ENCODE results near the gene NCAPG2.

The NCAPG2 gene

DNA sequence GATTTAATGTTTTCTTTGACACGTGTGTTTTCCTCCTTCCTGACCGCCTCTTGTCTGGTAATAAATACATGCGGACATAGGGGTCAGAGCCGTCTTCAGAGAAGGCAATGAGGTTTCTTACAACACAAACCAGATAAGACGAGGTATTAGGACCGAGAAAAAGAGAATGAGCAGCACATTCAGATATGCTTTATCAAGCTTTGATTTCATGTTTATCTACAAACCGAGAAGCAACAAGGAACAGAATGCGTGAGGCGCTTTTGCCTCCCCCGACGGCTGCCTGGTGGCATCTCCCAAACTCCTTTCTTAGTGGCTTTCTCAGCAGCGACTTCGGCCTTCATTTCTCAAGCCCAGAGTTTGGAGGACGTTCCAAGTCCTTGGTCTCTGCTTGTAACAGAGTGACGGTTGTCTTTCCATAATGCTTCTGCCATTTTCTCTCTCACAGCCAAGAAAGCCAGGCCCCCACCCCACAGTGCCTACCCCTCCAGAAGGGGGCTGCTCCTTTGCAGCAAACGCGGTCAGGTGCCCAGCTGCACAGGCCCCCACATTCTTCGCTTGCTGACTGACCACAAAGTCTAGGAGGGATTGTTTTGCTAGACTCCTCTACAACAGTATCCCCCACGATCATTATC lies 32.6 kb upstream of the NCAPG2 start:
- POLR2A ChIA-PET = interaction anchor here (1.6 kb wide), 1 partner anchor 32 kb away, joined by 4 read pairs; the partner anchor contains the start of gene NCAPG2
- TF ChIP-seq SUZ12 (IDR thresholded peaks at IDR 0.05) (no peak), CTBP1 (IDR thresholded peaks at IDR 0.05; ENCODE audit: borderline replicate concordance) (no peak), ARNT (IDR thresholded peaks at IDR 0.05) (no peak), TARDBP (IDR thresholded peaks at IDR 0.05) (no peak), FOXA1 (IDR thresholded peaks at IDR 0.05) (no peak), FOXM1 (IDR thresholded peaks at IDR 0.05; ENCODE audit: borderline replicate concordance) (no peak), FOXK2 (IDR thresholded peaks at IDR 0.05) (no peak), LEF1 (IDR thresholded peaks at IDR 0.05; ENCODE audit: borderline replicate concordance) (no peak), ELF4 (IDR thresholded peaks at IDR 0.05) (no peak), SP1 (IDR thresholded peaks at IDR 0.05) (no peak), L3MBTL2 (conservative IDR thresholded peaks at IDR 0.05) (no peak), HDGF (IDR thresholded peaks at IDR 0.05; ENCODE audit: borderline replicate concordance) (no peak), NFRKB (IDR thresholded peaks at IDR 0.05) (no peak), ZNF384 (IDR thresholded peaks at IDR 0.05) (no peak), BHLHE40 (IDR thresholded peaks at IDR 0.05; ENCODE audit: borderline replicate concordance) (no peak)
- TF ChIP-seq, protein P1, sequence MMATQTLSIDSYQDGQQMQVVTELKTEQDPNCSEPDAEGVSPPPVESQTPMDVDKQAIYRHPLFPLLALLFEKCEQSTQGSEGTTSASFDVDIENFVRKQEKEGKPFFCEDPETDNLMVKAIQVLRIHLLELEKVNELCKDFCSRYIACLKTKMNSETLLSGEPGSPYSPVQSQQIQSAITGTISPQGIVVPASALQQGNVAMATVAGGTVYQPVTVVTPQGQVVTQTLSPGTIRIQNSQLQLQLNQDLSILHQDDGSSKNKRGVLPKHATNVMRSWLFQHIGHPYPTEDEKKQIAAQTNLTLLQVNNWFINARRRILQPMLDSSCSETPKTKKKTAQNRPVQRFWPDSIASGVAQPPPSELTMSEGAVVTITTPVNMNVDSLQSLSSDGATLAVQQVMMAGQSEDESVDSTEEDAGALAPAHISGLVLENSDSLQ (IDR thresholded peaks at IDR 0.05) = no peak
- CTCF ChIA-PET = no interaction called here
- DNase-seq (ENCODE audit: extremely low spot score) = no peak

DNA sequence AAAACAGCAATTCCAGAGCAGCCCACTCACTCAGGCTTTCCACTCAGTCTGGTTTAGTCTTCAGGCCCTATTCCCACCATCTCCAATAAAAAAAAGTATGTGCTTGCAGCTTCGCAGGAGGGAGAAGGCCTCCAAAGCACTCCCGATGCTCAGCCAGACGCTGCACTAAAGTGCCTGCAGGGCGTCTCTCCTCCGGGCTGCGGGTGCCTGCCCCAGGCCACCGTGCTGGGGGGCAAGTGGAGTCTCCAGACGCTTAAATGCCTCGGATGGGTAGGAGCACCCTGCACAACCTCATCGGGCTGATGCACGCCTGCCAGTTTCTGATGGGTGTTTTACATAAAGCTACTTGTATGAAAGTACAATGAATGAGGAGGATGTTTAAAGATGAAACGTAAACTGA lies 31.3 kb upstream of the NCAPG2 start:
- CTCF ChIA-PET = interaction anchor here (0.6 kb wide), 1 partner anchor 23 kb away, joined by 4 read pairs; no protein-coding TSS in a partner anchor

DNA sequence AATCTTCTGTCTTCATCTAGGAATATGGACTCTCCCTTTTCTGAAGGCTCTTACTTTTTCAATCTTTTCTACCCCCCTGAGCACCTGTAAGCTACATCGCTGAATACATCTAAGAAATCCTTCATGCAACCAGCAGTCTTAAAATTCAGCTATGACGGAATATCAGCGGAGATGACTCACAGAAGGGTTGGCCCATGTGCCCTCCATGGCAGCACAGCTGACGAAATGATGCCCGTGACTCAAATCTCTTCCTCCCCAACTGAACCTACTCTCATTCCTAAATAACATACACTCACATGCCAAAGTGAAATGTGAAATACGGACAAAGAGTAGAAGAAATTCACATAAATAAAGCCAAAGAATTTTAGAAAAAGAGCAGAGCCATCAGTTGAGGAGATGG lies 30.3 kb upstream of the NCAPG2 start:
- TF ChIP-seq FOXM1 (IDR thresholded peaks at IDR 0.05; ENCODE audit: borderline replicate concordance) (no peak), FOXK2 (IDR thresholded peaks at IDR 0.05) (no peak), ZNF384 (IDR thresholded peaks at IDR 0.05) (no peak), SP1 (IDR thresholded peaks at IDR 0.05) (no peak), SUZ12 (IDR thresholded peaks at IDR 0.05) (no peak), NFRKB (IDR thresholded peaks at IDR 0.05) (no peak), CTBP1 (IDR thresholded peaks at IDR 0.05; ENCODE audit: borderline replicate concordance) (no peak), ELF4 (IDR thresholded peaks at IDR 0.05) (no peak), L3MBTL2 (conservative IDR thresholded peaks at IDR 0.05) (no peak), TARDBP (IDR thresholded peaks at IDR 0.05) (no peak), HDGF (IDR thresholded peaks at IDR 0.05; ENCODE audit: borderline replicate concordance) (no peak), FOXA1 (IDR thresholded peaks at IDR 0.05) (no peak), LEF1 (IDR thresholded peaks at IDR 0.05; ENCODE audit: borderline replicate concordance) (no peak), ARNT (IDR thresholded peaks at IDR 0.05) (no peak), BHLHE40 (IDR thresholded peaks at IDR 0.05; ENCODE audit: borderline replicate concordance) (no peak)
- TF ChIP-seq, protein P1 (IDR thresholded peaks at IDR 0.05) = no peak
- DNase-seq (ENCODE audit: extremely low spot score) = no peak
- CTCF ChIA-PET = no interaction called here
- POLR2A ChIA-PET = interaction anchor here (2.6 kb wide), 1 partner anchor 30 kb away, joined by 9 read pairs; the partner anchor contains the start of gene NCAPG2

More for the DNA sequence above, 31.3 kb upstream of the NCAPG2 start:
- DNase-seq (ENCODE audit: extremely low spot score) = no peak
- POLR2A ChIA-PET = interaction anchor here (1.6 kb wide), 1 partner anchor 31 kb away, joined by 4 read pairs; the partner anchor contains the start of gene NCAPG2
- no peak for TF ChIP-seq ARNT (IDR thresholded peaks at IDR 0.05)
- no peak for TF ChIP-seq SUZ12 (IDR thresholded peaks at IDR 0.05)
- no peak for TF ChIP-seq L3MBTL2 (conservative IDR thresholded peaks at IDR 0.05)
- TF ChIP-seq, protein P1 (IDR thresholded peaks at IDR 0.05) = no peak
- no peak for TF ChIP-seq SP1 (IDR thresholded peaks at IDR 0.05)
- TF ChIP-seq FOXK2 (IDR thresholded peaks at IDR 0.05) = no peak
- no peak for TF ChIP-seq FOXM1 (IDR thresholded peaks at IDR 0.05; ENCODE audit: borderline replicate concordance)
- no peak for TF ChIP-seq HDGF (IDR thresholded peaks at IDR 0.05; ENCODE audit: borderline replicate concordance)
- TF ChIP-seq TARDBP (IDR thresholded peaks at IDR 0.05) = no peak

DNA sequence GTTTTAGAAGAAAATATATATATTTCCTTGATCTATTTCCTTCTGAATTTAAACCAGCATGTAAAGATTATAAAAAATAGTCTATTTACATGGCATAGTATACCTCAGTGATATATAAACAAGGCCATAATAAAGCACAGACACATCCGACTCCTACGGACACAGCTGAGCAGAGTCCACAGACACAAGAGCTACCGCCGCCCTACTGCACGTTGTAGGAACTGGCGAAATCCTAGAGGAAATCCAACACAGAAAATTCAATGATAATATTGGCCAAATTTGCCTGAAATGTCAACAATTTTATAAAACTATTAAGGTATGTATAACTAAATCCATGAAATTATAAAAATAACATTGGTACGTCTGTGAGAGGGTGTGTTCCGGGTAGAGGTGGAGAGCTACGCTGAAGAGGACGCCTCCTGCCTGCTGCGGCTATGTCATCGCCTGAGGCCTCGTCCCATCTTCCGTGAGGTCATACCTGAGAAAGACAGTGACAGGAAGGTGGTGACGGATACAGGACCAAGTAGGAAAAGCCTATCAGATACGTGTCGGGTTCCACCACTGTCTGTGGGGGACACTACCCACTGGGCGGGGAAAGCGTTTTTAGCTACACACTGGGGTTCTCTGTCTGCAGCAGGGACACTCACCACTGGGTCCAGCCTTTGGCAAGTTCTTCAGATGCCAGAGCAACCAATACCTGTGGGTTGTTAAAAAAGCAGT lies 29.3 kb upstream of the NCAPG2 start:
- CTCF ChIA-PET = interaction anchor here (0.6 to 1.6 kb wide), 4 partner anchors 8 to 19 kb away, joined by 3 to 4 read pairs (median 3); no protein-coding TSS in a partner anchor
- TF ChIP-seq, protein P1 (IDR thresholded peaks at IDR 0.05) = no peak
- TF ChIP-seq SP1 (IDR thresholded peaks at IDR 0.05) = no peak
- no peak for TF ChIP-seq ELF4 (IDR thresholded peaks at IDR 0.05)
- no peak for TF ChIP-seq BHLHE40 (IDR thresholded peaks at IDR 0.05; ENCODE audit: borderline replicate concordance)
- no peak for DNase-seq (ENCODE audit: extremely low spot score)
- POLR2A ChIA-PET = interaction anchor here (2.6 kb wide), 1 partner anchor 29 kb away, joined by 9 read pairs; the partner anchor contains the start of gene NCAPG2

DNA sequence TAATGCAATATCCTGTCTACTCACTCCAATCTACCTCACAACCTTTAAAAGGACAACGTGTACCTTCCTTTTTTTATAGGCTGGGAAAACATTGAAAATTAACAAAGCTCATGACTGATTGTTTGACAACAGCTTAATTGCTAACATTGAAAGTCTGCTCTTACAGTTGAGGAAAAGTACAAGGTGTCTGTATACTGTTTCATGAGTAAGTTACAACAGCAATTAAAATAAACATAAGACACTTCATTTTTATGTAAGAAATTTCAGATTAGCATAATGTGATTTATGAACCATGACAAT lies 28.6 kb upstream of the NCAPG2 start:
- CTCF ChIA-PET = interaction anchor here (0.6 to 1.6 kb wide), 4 partner anchors 9 to 20 kb away, joined by 3 to 4 read pairs (median 3); no protein-coding TSS in a partner anchor
- DNase-seq (ENCODE audit: extremely low spot score) = no peak
- POLR2A ChIA-PET = interaction anchor here (2.6 kb wide), 1 partner anchor 28 kb away, joined by 9 read pairs; the partner anchor contains the start of gene NCAPG2
- TF ChIP-seq, protein P1 (IDR thresholded peaks at IDR 0.05) = no peak
- TF ChIP-seq ARNT (IDR thresholded peaks at IDR 0.05) (no peak), SUZ12 (IDR thresholded peaks at IDR 0.05) (no peak), TARDBP (IDR thresholded peaks at IDR 0.05) (no peak), FOXA1 (IDR thresholded peaks at IDR 0.05) (no peak), L3MBTL2 (conservative IDR thresholded peaks at IDR 0.05) (no peak), NFRKB (IDR thresholded peaks at IDR 0.05) (no peak), CTBP1 (IDR thresholded peaks at IDR 0.05; ENCODE audit: borderline replicate concordance) (no peak), FOXM1 (IDR thresholded peaks at IDR 0.05; ENCODE audit: borderline replicate concordance) (no peak), ELF4 (IDR thresholded peaks at IDR 0.05) (no peak), SP1 (IDR thresholded peaks at IDR 0.05) (no peak), LEF1 (IDR thresholded peaks at IDR 0.05; ENCODE audit: borderline replicate concordance) (no peak), FOXK2 (IDR thresholded peaks at IDR 0.05) (no peak), HDGF (IDR thresholded peaks at IDR 0.05; ENCODE audit: borderline replicate concordance) (no peak), BHLHE40 (IDR thresholded peaks at IDR 0.05; ENCODE audit: borderline replicate concordance) (no peak), ZNF384 (IDR thresholded peaks at IDR 0.05) (no peak)

Measured in HEK293T (cell line).